ENCODE measurements around the gene TXNL4A. TPM values are rescaled to one million over a fixed set of nuclear protein-coding genes. Genes with fewer than 3 reads are reported as not detected.

Gene TXNL4A
- polyA plus RNA-seq, 1 of the 3 experiments (the other 2 are of a cell fraction) = 158 TPM

- H3K27me3 ChIP-seq (ENCODE audit: insufficient read depth) = no peaks in the 10 kb centered on the region
- no peak for DNase-seq
- ChIA-PET POLR2A (no interaction called here), CTCF (no interaction called here)
- no peak overlapping the region for H3K4me3 ChIP-seq (ENCODE audit: low read depth in 2 of 2, low read length in 1 of 2)
- peaks cover 26% of the 10 kb centered on the region; the same call in 1 of the 2 replicates for H4K20me1 ChIP-seq (ENCODE audit: insufficient read depth)
- no peak overlapping the region for H2AFZ ChIP-seq (ENCODE audit: low read depth)
- H3K9me3 ChIP-seq = no peaks in the 10 kb centered on the region
- H3K27ac ChIP-seq (ENCODE audit: low read depth in 2 of 2, low read length in 1 of 2) = no peak overlapping the region
- H3K36me3 ChIP-seq (replicated peaks in 1 of 2; ENCODE audit: control insufficient read depth in 1 of 2, insufficient read depth in 2 of 2, low read length in 1 of 2) = peaks cover 3 to 6% of the 10 kb centered on the region in 2 experiments
- no peaks in the 10 kb centered on the region for H3K9me2 ChIP-seq
- peaks cover 4 to 9% of the 10 kb centered on the region in 2 experiments; a peak in 1 of 4 replicates for H3K4me1 ChIP-seq (ENCODE audit: control insufficient read depth in 1 of 2, insufficient read depth in 2 of 2, low read depth in 1 of 2, low read length in 1 of 2)
- no peak overlapping the region for H3K9ac ChIP-seq
- no peak for TF ChIP-seq ELF1 (IDR thresholded peaks at IDR 0.05)
- no peaks in the 10 kb centered on the region for H3F3A ChIP-seq (replicated peaks; ENCODE audit: insufficient read depth)
- 95% methylated on average over 13 of the region's 14 CpGs for WGBS (ENCODE audit: low lambda C conversion rate)
- H3K79me2 ChIP-seq (ENCODE audit: insufficient read depth) = peaks cover 40% of the 10 kb centered on the region
- no peak overlapping the region for H3K4me2 ChIP-seq
Observed at GRCh38 chr18:79947054-79947755, 41.2 kb downstream of the TXNL4A start.

GRCh38 chr18:79945118-79946042, 43.0 kb downstream of the TXNL4A start:
- peaks cover 2 to 8% of the 10 kb centered on the region in 2 experiments; a peak in 1 of 4 replicates for H3K4me1 ChIP-seq (ENCODE audit: control insufficient read depth in 1 of 2, insufficient read depth in 2 of 2, low read depth in 1 of 2, low read length in 1 of 2)
- DNase-seq = no peak
- peaks cover 25% of the 10 kb centered on the region; the same call in 1 of the 2 replicates for H4K20me1 ChIP-seq (ENCODE audit: insufficient read depth)
- H3K4me2 ChIP-seq = no peak overlapping the region
- no peak overlapping the region for H3K27ac ChIP-seq (ENCODE audit: low read depth in 2 of 2, low read length in 1 of 2)
- no peaks in the 10 kb centered on the region for H3F3A ChIP-seq (replicated peaks; ENCODE audit: insufficient read depth)
- ChIA-PET POLR2A (no interaction called here), CTCF (interaction anchor here (0.7 kb wide), 1 partner anchor 54 kb away, joined by 3 read pairs; no protein-coding TSS in a partner anchor)
- TF ChIP-seq NRF1 (IDR thresholded peaks at IDR 0.05; ENCODE audit: low read depth, low read length) (no peak), TAF1 (IDR thresholded peaks at IDR 0.05; ENCODE audit: borderline replicate concordance, low read depth, low read length) (no peak), GATA2 (CRISPR knock-in tag; IDR thresholded peaks at IDR 0.05) (no peak), EP300 (IDR thresholded peaks at IDR 0.05; ENCODE audit: borderline replicate concordance in 1 of 2, low read depth in 1 of 2, low read length in 1 of 2) (no peak), MEF2A (IDR thresholded peaks at IDR 0.05; ENCODE audit: borderline replicate concordance, low read depth) (no peak), REST (IDR thresholded peaks at IDR 0.05; ENCODE audit: low read depth, low read length) (no peak), FOXM1 (IDR thresholded peaks at IDR 0.05; ENCODE audit: low read depth) (no peak), MAX (IDR thresholded peaks at IDR 0.05; ENCODE audit: low read depth) (no peak), JUND (IDR thresholded peaks at IDR 0.05) (no peak), SMC3 (IDR thresholded peaks at IDR 0.05; ENCODE audit: low read depth, low read length) (no peak), TCF12 (IDR thresholded peaks at IDR 0.05) (no peak), YY1 (IDR thresholded peaks at IDR 0.05; ENCODE audit: low read depth) (no peak), MXI1 (IDR thresholded peaks at IDR 0.05; ENCODE audit: low read depth, low read length) (no peak), ZBTB33 (IDR thresholded peaks at IDR 0.05; ENCODE audit: borderline replicate concordance, low read depth) (no peak), RCOR1 (IDR thresholded peaks at IDR 0.05; ENCODE audit: low read length) (no peak)
- WGBS (ENCODE audit: low lambda C conversion rate) = 93% methylated on average over 10 of the region's 17 CpGs
- no peaks in the 10 kb centered on the region for H3K9me3 ChIP-seq
- H3K36me3 ChIP-seq (replicated peaks in 1 of 2; ENCODE audit: control insufficient read depth in 1 of 2, insufficient read depth in 2 of 2, low read length in 1 of 2) = peaks cover 4 to 8% of the 10 kb centered on the region in 2 experiments
- no peak overlapping the region for H3K9ac ChIP-seq
- peaks cover 39% of the 10 kb centered on the region for H3K79me2 ChIP-seq (ENCODE audit: insufficient read depth)
- H3K27me3 ChIP-seq (ENCODE audit: insufficient read depth) = no peaks in the 10 kb centered on the region
- no peak overlapping the region for H3K4me3 ChIP-seq (ENCODE audit: low read depth in 2 of 2, low read length in 1 of 2)
- no peaks in the 10 kb centered on the region for H3K9me2 ChIP-seq
- H2AFZ ChIP-seq (ENCODE audit: low read depth) = no peak overlapping the region

Measured in SK-N-SH (cell line).